Neural progenitor cell (in vitro differentiated cells): ENCODE data around the gene WAC.
"Not testable (repeated sequence)": the region's sequence is repeated elsewhere in the genome, so short reads cannot be mapped to it uniquely, and the experiment has no call there.

Source experiments
- EZH2phosphoT487 ChIP-seq: fragments of 200-600 bp; sonication (generic); IDR thresholded peaks from 2 replicates; pipeline ENCODE4 v1.6.1; 2017; ENCODE audit warnings: antibody characterized with exemption
- TF ChIP-seq, protein P1 (sequence below): fragments of 200-600 bp; sonication (generic); IDR thresholded peaks from 2 replicates; pipeline ENCODE4 v1.5.1; 2017; ENCODE audit warnings: antibody characterized with exemption, mild to moderate bottlenecking

- TF ChIP-seq, protein P1, sequence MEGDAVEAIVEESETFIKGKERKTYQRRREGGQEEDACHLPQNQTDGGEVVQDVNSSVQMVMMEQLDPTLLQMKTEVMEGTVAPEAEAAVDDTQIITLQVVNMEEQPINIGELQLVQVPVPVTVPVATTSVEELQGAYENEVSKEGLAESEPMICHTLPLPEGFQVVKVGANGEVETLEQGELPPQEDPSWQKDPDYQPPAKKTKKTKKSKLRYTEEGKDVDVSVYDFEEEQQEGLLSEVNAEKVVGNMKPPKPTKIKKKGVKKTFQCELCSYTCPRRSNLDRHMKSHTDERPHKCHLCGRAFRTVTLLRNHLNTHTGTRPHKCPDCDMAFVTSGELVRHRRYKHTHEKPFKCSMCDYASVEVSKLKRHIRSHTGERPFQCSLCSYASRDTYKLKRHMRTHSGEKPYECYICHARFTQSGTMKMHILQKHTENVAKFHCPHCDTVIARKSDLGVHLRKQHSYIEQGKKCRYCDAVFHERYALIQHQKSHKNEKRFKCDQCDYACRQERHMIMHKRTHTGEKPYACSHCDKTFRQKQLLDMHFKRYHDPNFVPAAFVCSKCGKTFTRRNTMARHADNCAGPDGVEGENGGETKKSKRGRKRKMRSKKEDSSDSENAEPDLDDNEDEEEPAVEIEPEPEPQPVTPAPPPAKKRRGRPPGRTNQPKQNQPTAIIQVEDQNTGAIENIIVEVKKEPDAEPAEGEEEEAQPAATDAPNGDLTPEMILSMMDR = not testable (repeated sequence)
- not testable (repeated sequence) for TF ChIP-seq EZH2phosphoT487
These were observed 42.6 kb upstream of the WAC start for GRCh38 chr10:28490256-28490865.
